ENCODE results near the gene TMEM212. TPM values are rescaled to one million over a fixed set of nuclear protein-coding genes. Genes with fewer than 3 reads are reported as not detected.

The TMEM212 gene
- total RNA-seq, 1 donor from 2014 or later = not detected

- no peak overlapping the region for H3K4me2 ChIP-seq
- no peak overlapping the region for H3K27ac ChIP-seq
- DNase-seq (ENCODE audit: low spot score) = no peak
These were observed 40.6 kb upstream of the TMEM212 start for GRCh38 chr3:171802590-171802956.

DNA sequence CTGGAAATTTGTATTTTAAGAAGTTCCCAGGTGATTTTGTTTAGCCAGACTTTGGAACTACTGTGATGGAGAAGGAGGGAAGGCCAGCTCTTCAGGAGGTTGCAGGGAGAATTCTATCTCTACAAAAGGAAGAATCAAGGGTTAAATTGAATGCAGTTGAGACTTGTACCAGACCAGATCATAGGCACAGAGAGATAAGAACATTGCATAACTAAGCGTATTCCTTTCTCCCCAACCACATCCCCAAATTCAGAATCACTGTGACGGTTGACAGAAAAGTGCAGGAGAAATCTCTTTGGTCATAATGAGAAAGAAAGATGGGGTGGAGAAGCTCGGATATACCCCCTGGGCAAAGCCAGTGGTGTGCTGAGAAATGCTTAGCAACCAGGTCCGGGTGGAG is 40.1 kb upstream of the TMEM212 start:
- Histone ChIP-seq H3F3A (ENCODE audit: low read depth) (no peaks in the 10 kb centered on the region), H3K27me3 (no peaks in the 10 kb centered on the region), H4K20me1 (ENCODE audit: low read depth) (no peaks in the 10 kb centered on the region), H3K4me3 (no peak overlapping the region), H3K9me3 (ENCODE audit: low read depth) (no peaks in the 10 kb centered on the region), H3K4me1 (no peaks in the 10 kb centered on the region), H3K9ac (no peak overlapping the region), H3K79me2 (ENCODE audit: low read depth) (no peaks in the 10 kb centered on the region), H3K36me3 (no peaks in the 10 kb centered on the region), H3K4me2 (no peak overlapping the region), H3K27ac (no peak overlapping the region), H2AFZ (replicated peaks) (no peak overlapping the region)
- no peaks in the 10 kb centered on the region for H3K36me3 Mint-ChIP-seq
- peaks cover 2% of the 10 kb centered on the region for H3K9me3 Mint-ChIP-seq
- H3K4me3 Mint-ChIP-seq = no peak overlapping the region
- no peaks in the 10 kb centered on the region for H3K27me3 Mint-ChIP-seq (ENCODE audit: insufficient read depth, low read depth)
- no peak for DNase-seq (ENCODE audit: low spot score)
- TF ChIP-seq, protein P1, sequence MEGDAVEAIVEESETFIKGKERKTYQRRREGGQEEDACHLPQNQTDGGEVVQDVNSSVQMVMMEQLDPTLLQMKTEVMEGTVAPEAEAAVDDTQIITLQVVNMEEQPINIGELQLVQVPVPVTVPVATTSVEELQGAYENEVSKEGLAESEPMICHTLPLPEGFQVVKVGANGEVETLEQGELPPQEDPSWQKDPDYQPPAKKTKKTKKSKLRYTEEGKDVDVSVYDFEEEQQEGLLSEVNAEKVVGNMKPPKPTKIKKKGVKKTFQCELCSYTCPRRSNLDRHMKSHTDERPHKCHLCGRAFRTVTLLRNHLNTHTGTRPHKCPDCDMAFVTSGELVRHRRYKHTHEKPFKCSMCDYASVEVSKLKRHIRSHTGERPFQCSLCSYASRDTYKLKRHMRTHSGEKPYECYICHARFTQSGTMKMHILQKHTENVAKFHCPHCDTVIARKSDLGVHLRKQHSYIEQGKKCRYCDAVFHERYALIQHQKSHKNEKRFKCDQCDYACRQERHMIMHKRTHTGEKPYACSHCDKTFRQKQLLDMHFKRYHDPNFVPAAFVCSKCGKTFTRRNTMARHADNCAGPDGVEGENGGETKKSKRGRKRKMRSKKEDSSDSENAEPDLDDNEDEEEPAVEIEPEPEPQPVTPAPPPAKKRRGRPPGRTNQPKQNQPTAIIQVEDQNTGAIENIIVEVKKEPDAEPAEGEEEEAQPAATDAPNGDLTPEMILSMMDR (IDR thresholded peaks at IDR 0.05) = no peak
- TF ChIP-seq EZH2phosphoT487 (IDR thresholded peaks at IDR 0.05) = no peak
- TF ChIP-seq EZH2 (IDR thresholded peaks at IDR 0.05) = no peak
- peaks cover 8% of the 10 kb centered on the region for H3K4me1 Mint-ChIP-seq
- no peak overlapping the region for H3K27ac Mint-ChIP-seq

More at GRCh38 chr3:171802590-171802956, 40.6 kb upstream of the TMEM212 start:
- no peaks in the 10 kb centered on the region for H3K27me3 Mint-ChIP-seq (ENCODE audit: insufficient read depth, low read depth)
- H3K4me3 Mint-ChIP-seq = no peak overlapping the region
- Histone ChIP-seq H3K79me2 (ENCODE audit: low read depth) (no peaks in the 10 kb centered on the region), H3F3A (ENCODE audit: low read depth) (no peaks in the 10 kb centered on the region), H4K20me1 (ENCODE audit: low read depth) (no peaks in the 10 kb centered on the region), H3K9me3 (ENCODE audit: low read depth) (no peaks in the 10 kb centered on the region), H3K36me3 (no peaks in the 10 kb centered on the region), H3K4me3 (no peak overlapping the region), H3K4me1 (no peaks in the 10 kb centered on the region), H3K27me3 (no peaks in the 10 kb centered on the region), H3K9ac (no peak overlapping the region), H2AFZ (replicated peaks) (no peak overlapping the region)
- TF ChIP-seq EZH2phosphoT487 (IDR thresholded peaks at IDR 0.05) = no peak
- TF ChIP-seq, protein P1 (IDR thresholded peaks at IDR 0.05) = no peak
- TF ChIP-seq EZH2 (IDR thresholded peaks at IDR 0.05) = no peak
- H3K4me1 Mint-ChIP-seq = peaks cover 11% of the 10 kb centered on the region
- H3K36me3 Mint-ChIP-seq = no peaks in the 10 kb centered on the region
- H3K9me3 Mint-ChIP-seq = peaks cover 2% of the 10 kb centered on the region
- H3K27ac Mint-ChIP-seq = no peak overlapping the region

DNA sequence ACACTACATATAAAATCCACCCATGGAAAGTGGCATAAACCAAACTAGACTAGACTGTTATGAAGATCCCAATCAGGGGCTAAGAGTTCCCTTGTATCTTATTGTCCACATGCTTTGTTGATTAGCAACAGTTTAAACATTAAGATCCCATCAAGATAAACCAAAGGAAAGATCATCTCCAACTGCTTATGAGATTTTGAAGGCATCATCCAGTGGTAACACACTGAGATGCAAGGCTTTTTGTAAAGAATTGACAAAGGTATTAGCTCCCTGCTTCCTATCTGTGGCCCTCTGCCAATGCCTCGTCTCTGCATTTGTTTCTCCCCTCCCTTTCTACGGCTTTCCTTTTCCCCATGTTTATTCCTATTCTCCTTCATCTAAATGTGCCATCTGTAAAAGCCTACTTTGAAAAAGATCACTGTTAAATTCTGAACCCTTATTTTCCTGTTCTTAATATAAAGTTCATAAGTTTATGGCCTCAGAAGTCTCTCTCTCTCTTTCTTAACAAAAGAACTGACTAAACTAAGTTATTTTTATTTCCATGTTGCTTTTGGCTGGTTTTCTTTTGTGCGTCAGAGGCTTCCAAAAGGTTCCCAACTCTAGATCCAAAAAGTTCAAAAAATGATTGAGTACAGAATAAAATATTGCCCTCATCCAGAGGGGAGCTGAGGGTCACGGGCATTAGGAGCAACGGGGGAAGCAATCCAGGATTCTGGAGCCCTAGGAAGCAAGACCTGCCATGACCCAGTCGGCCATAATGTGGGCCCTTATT is 38.3 kb upstream of the TMEM212 start:
- TF ChIP-seq EZH2 (IDR thresholded peaks at IDR 0.05) (no peak), EZH2phosphoT487 (IDR thresholded peaks at IDR 0.05) (no peak)
- TF ChIP-seq, protein P1 (IDR thresholded peaks at IDR 0.05) = no peak
- H3K27me3 Mint-ChIP-seq (ENCODE audit: insufficient read depth, low read depth) = peaks cover 11% of the 10 kb centered on the region
- H3K27ac Mint-ChIP-seq = no peak overlapping the region
- peaks cover 11% of the 10 kb centered on the region for H3K4me1 Mint-ChIP-seq
- no peaks in the 10 kb centered on the region for H3F3A ChIP-seq (ENCODE audit: low read depth)
- no peak overlapping the region for H3K27ac ChIP-seq
- H3K4me3 ChIP-seq = no peak overlapping the region
- no peak overlapping the region for H2AFZ ChIP-seq (replicated peaks)
- H3K9me3 ChIP-seq (ENCODE audit: low read depth) = no peaks in the 10 kb centered on the region
- H3K4me1 ChIP-seq = no peaks in the 10 kb centered on the region
- no peaks in the 10 kb centered on the region for H3K9me3 Mint-ChIP-seq
- no peak overlapping the region for H3K9ac ChIP-seq
- H3K36me3 Mint-ChIP-seq = no peaks in the 10 kb centered on the region
- H3K27me3 ChIP-seq = peaks cover 14% of the 10 kb centered on the region
- no peak overlapping the region for H3K4me3 Mint-ChIP-seq
- H3K79me2 ChIP-seq (ENCODE audit: low read depth) = no peaks in the 10 kb centered on the region
- H3K4me2 ChIP-seq = no peak overlapping the region
- DNase-seq (ENCODE audit: low spot score) = no peak
- no peaks in the 10 kb centered on the region for H4K20me1 ChIP-seq (ENCODE audit: low read depth)
- no peaks in the 10 kb centered on the region for H3K36me3 ChIP-seq

Data from neural progenitor cell (in vitro differentiated cells).